ENCODE data around the gene RAI1.

RAI1 gene

DNA sequence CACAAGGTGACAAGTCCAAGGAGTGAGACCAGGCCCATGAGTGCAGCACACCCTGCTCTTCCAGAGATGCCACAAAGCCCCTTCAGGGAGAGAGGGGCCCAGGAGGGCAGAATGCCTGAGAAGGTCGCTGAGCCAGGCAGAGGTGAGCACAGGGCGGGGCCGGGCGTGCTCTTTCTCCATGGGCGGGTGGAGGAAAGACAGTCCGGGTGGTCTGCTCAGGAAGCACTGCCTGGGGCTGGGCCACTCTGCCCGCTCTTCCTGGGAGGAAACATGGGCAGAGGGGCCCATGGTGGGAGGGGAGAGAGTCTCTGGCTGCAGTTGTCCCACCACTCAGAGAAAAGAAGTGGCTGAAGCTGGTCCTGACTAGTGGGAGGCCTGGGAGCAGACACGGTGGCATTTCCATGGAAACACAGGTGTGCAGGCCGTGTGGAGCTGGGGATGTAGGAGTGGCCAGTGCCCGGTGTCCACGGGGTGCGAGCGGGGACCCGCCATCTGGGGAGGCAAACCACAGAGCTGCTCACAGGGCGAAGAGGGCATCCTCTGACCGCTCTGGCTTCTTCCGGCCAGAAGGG is 165.9 kb downstream of the RAI1 start (continued):
- TF ChIP-seq PATZ1 (CRISPR knock-in tag; IDR thresholded peaks at IDR 0.05; ENCODE audit: borderline replicate concordance): no peak

GRCh38 chr17:17847726-17848125 is 166.5 kb downstream of the RAI1 start:
- TF ChIP-seq BACH2 (CRISPR knock-in tag; IDR thresholded peaks at IDR 0.05; ENCODE audit: borderline replicate concordance) (no peak), ZNF8 (CRISPR knock-in tag; IDR thresholded peaks at IDR 0.05) (no peak)
- ATAC-seq: no peak

GRCh38 chr17:17848311-17849082 is 167.2 kb downstream of the RAI1 start:
- ATAC-seq: no peak
- TF ChIP-seq CSDC2 (CRISPR knock-in tag; IDR thresholded peaks at IDR 0.05): no peak
- TF ChIP-seq TOX (CRISPR knock-in tag; IDR thresholded peaks at IDR 0.05; ENCODE audit: borderline replicate concordance): no peak
- no peak for TF ChIP-seq PATZ1 (CRISPR knock-in tag; IDR thresholded peaks at IDR 0.05; ENCODE audit: borderline replicate concordance)
- no peak for TF ChIP-seq POU6F1 (CRISPR knock-in tag; IDR thresholded peaks at IDR 0.05; ENCODE audit: borderline replicate concordance, low read depth)
- TF ChIP-seq ZFP3 (CRISPR knock-in tag; IDR thresholded peaks at IDR 0.05): no peak
- TF ChIP-seq BACH2 (CRISPR knock-in tag; IDR thresholded peaks at IDR 0.05; ENCODE audit: borderline replicate concordance): no peak
- TF ChIP-seq, protein P1, sequence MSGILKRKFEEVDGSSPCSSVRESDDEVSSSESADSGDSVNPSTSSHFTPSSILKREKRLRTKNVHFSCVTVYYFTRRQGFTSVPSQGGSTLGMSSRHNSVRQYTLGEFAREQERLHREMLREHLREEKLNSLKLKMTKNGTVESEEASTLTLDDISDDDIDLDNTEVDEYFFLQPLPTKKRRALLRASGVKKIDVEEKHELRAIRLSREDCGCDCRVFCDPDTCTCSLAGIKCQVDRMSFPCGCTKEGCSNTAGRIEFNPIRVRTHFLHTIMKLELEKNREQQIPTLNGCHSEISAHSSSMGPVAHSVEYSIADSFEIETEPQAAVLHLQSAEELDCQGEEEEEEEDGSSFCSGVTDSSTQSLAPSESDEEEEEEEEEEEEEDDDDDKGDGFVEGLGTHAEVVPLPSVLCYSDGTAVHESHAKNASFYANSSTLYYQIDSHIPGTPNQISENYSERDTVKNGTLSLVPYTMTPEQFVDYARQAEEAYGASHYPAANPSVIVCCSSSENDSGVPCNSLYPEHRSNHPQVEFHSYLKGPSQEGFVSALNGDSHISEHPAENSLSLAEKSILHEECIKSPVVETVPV (CRISPR knock-in tag; IDR thresholded peaks at IDR 0.05): no peak
- TF ChIP-seq PPARA (CRISPR knock-in tag; IDR thresholded peaks at IDR 0.05; ENCODE audit: borderline replicate concordance): no peak
- no peak for TF ChIP-seq OSR1 (CRISPR knock-in tag; IDR thresholded peaks at IDR 0.05)
- no peak for TF ChIP-seq TCF4 (CRISPR knock-in tag; IDR thresholded peaks at IDR 0.05; ENCODE audit: borderline replicate concordance)
- no peak for TF ChIP-seq ZNF8 (CRISPR knock-in tag; IDR thresholded peaks at IDR 0.05)
- TF ChIP-seq ZC3H10 (CRISPR knock-in tag; IDR thresholded peaks at IDR 0.05): no peak
- TF ChIP-seq, protein P2, sequence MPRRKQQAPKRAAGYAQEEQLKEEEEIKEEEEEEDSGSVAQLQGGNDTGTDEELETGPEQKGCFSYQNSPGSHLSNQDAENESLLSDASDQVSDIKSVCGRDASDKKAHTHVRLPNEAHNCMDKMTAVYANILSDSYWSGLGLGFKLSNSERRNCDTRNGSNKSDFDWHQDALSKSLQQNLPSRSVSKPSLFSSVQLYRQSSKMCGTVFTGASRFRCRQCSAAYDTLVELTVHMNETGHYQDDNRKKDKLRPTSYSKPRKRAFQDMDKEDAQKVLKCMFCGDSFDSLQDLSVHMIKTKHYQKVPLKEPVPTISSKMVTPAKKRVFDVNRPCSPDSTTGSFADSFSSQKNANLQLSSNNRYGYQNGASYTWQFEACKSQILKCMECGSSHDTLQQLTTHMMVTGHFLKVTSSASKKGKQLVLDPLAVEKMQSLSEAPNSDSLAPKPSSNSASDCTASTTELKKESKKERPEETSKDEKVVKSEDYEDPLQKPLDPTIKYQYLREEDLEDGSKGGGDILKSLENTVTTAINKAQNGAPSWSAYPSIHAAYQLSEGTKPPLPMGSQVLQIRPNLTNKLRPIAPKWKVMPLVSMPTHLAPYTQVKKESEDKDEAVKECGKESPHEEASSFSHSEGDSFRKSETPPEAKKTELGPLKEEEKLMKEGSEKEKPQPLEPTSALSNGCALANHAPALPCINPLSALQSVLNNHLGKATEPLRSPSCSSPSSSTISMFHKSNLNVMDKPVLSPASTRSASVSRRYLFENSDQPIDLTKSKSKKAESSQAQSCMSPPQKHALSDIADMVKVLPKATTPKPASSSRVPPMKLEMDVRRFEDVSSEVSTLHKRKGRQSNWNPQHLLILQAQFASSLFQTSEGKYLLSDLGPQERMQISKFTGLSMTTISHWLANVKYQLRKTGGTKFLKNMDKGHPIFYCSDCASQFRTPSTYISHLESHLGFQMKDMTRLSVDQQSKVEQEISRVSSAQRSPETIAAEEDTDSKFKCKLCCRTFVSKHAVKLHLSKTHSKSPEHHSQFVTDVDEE (CRISPR knock-in tag; IDR thresholded peaks at IDR 0.05): no peak
- no peak for TF ChIP-seq ZFP30 (CRISPR knock-in tag; IDR thresholded peaks at IDR 0.05)

DNA sequence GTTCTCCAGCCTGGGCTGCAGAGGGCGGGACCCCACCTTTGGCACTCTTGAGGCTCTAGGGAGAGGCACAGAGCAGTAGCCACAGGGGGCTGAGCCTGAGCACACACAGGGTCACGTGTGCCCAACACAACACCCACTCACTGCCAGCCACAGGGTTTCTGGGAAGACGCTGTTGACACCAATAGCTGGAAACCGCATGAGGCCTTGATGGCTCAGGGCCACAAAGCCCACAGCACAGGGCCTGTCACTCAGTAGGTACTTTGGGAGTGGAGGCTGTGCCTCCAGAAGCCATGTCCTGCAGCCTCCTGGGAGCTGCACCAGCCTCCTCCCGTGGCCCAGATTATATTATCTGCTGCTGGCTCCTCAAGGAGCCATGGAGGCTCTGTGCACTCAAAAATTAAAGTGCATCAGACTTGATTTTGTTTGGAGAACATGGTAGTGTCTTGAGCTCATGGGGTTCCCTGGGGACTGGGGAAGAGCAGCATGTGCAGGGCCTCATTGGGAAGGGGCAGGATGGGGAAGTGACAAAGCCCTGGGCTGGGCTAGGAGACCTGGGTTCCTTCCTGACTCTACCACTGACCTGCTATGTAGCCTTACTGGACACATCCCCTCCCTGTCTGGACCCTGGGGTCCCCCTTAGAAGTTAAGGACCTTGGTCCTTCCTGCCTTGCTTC is 168.0 kb downstream of the RAI1 start:
- ATAC-seq: no peak
- TF ChIP-seq POU6F1 (CRISPR knock-in tag; IDR thresholded peaks at IDR 0.05; ENCODE audit: borderline replicate concordance, low read depth) (no peak), ARNTL (CRISPR knock-in tag; IDR thresholded peaks at IDR 0.05; ENCODE audit: borderline replicate concordance, low read depth) (no peak), BACH2 (CRISPR knock-in tag; IDR thresholded peaks at IDR 0.05; ENCODE audit: borderline replicate concordance) (no peak), ZFP30 (CRISPR knock-in tag; IDR thresholded peaks at IDR 0.05) (no peak), TCF4 (CRISPR knock-in tag; IDR thresholded peaks at IDR 0.05; ENCODE audit: borderline replicate concordance) (no peak), ZC3H10 (CRISPR knock-in tag; IDR thresholded peaks at IDR 0.05) (no peak), PPARA (CRISPR knock-in tag; IDR thresholded peaks at IDR 0.05; ENCODE audit: borderline replicate concordance) (no peak), ZNF565 (CRISPR knock-in tag; conservative IDR thresholded peaks at IDR 0.05; ENCODE audit: low read depth) (no peak), ISL1 (CRISPR knock-in tag; IDR thresholded peaks at IDR 0.05) (no peak)
- TF ChIP-seq, protein P3, sequence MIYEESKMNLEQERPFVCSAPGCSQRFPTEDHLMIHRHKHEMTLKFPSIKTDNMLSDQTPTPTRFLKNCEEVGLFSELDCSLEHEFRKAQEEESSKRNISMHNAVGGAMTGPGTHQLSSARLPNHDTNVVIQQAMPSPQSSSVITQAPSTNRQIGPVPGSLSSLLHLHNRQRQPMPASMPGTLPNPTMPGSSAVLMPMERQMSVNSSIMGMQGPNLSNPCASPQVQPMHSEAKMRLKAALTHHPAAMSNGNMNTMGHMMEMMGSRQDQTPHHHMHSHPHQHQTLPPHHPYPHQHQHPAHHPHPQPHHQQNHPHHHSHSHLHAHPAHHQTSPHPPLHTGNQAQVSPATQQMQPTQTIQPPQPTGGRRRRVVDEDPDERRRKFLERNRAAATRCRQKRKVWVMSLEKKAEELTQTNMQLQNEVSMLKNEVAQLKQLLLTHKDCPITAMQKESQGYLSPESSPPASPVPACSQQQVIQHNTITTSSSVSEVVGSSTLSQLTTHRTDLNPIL (CRISPR knock-in tag; IDR thresholded peaks at IDR 0.05; ENCODE audit: low read depth): no peak

Data from SK-N-SH treated with all-trans-retinoic acid at 6 μM for 48 hours (cell line).